ENCODE measurements around the gene EFNA1.

The EFNA1 gene

DNA sequence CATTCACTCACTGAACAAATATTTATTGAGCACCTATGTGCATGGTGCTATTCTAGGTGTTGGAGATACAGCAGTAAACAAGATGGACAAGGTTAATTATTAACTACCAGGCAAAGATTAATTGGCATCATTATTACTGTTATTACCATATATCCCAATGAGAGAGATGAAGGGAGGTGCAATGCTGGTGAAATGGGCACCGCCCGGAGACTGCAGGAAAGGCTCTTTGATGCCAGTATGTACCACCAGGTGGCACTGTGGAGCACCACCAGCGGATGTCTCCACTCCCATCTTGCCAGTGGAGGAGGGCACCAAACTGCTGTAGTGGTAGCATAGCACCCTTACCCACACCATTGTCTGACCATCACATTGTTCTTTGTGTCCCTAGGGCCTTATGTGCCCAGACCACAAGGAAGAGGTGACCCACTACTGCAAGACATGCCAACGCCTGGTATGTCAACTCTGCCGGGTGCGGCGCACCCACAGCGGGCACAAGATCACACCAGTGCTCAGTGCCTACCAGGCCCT, 48.9 kb downstream of the EFNA1 start:
- DNase-seq: peak; percentile 86

DNA sequence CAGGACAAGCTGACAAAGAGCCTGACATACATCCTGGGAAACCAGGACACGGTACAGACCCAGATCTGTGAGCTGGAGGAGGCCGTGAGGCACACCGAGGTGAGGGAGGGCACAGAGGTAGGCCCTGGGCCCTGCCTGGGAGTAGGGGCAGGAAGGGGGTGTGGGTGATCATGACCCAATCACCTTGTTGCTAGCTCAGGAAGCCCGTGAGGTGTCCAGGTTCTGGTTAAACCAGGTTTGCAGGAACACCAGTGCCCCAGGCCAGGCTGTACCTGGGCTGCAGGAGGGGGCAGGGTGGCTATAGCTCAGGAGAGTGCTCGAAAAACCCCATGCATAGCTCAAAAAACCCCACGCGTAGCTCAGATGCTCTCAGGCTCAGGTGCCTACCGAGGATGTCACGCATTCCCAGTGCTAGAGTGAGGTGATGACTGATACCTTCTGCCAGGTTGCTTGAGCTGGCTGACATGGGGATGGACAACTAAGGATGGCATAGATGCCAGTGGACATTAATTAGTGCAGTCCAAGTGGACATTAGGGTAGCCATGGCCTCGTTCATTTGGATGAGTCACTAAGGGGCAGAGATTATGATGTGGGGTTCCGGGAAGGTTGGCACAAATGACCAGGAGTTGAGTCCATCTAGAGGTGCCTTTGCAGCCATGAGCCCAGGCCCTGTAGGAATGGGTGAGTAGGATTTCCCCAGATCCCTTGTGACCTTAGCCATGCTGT, 49.7 kb downstream of the EFNA1 start:
- DNase-seq: no peak

DNA sequence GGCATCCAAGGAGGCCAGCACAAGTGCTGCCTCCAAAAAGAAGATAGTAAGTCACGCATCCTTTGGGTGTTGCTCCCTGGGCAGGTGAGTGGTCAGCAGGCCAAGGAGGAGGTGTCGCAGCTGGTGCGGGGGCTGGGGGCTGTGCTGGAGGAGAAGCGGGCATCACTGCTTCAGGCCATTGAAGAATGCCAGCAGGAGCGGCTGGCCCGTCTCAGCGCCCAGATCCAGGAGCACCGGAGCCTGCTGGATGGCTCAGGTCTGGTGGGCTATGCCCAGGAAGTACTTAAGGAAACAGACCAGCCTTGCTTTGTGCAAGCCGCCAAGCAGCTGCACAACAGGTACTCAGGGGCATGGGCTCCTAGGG, 50.2 kb downstream of the EFNA1 start:
- no peak for DNase-seq

- no peak for DNase-seq
Observed at GRCh38 chr1:155178441-155179111, 50.9 kb downstream of the EFNA1 start.

GRCh38 chr1:155179112-155180031, 51.7 kb downstream of the EFNA1 start:
- no peak for DNase-seq

DNA sequence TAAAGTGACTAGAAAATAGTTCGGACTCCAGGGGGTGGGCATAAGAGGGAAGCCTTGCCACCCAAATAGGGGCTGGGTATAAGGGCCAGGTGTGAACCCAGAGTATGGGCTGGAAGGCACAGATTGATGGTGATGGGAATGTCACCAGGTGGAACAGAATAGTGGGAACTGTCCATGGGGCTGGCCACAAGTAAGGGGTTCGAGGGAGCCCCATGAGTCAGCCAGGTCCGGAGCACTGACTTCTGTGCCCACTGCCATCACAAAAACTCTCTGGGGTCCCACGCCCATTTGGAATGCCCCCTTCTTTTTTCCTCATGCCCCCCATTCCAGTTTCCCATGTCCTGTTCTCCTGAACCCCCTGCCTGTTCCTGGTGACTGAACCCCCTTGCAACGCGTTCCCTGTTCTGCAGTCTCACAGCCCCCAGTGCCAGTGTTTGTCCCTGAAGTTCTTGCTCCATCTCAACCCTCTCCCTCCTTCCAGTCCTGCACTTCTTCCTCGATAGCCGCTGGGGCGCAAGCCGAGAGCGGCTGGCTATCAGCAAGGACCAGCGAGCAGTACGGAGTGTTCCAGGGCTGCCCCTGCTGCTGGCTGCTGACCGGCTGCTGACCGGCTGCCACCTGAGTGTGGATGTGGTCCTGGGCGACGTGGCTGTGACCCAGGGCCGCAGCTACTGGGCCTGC, 53.8 kb downstream of the EFNA1 start:
- no peak for DNase-seq

DNA sequence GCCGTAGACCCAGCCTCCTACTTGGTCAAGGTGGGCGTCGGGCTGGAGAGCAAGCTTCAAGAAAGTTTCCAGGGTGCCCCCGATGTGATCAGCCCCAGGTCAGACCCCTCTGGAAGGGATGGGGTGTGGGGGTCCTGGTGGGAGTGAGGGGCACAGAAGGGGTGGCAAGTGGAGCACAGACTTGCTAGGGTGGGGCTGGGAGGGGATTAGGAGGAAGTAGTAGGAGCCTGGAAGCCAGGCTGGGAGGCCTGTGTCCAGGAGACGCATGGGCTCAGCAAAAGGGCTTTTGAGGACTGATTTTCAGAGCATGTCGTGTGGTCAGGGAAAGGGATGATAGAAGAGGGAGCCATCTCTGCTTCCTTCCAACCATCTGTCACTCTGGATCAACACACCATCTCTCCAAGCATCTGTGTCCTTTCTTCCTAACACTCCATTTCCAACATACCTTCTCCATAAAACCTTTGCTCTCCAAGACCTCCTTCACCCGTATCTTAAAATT, 54.4 kb downstream of the EFNA1 start:
- no peak for DNase-seq

DNA sequence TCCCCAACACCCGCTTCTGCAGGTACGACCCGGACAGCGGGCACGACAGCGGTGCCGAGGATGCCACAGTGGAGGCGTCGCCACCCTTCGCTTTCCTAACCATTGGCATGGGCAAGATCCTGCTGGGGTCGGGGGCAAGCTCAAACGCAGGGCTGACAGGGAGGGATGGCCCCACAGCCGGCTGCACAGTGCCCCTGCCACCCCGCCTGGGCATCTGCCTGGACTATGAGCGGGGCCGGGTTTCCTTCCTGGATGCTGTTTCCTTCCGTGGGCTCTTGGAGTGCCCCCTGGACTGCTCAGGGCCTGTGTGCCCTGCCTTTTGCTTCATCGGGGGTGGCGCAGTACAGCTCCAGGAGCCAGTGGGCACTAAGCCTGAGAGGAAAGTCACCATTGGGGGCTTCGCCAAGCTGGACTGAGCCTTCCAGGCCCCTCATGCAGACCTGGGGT, 56.1 kb downstream of the EFNA1 start:
- DNase-seq: no peak

- DNase-seq: no peak
Observed at GRCh38 chr1:155184351-155184811, 56.7 kb downstream of the EFNA1 start.
